Stimulated activated memory B cell treated with anti-CD40 and anti-IgM and Interleukin-4, amounts not matched to agents 10 μg/mL and 1 μg/mL and 100 μg/mL, for 72 hours (primary cell): ENCODE results near the gene DGKH.
"Not testable (repeated sequence)": the region's sequence is repeated elsewhere in the genome, so short reads cannot be mapped to it uniquely, and the experiment has no call there.

Source experiments
- ATAC-seq: fragments of 150-1000 bp; cut with Tn5 transposase; 2 replicates; pipeline ENCODE4 v1.10.0; 2021
- H3K27ac Mint-ChIP-seq: one replicate; pipeline ENCODE4 v1.8.0; 2022; ENCODE audit warnings: mild to moderate bottlenecking, mixed read lengths
- H3K27me3 Mint-ChIP-seq: one replicate; pipeline ENCODE4 v1.8.0; 2022; ENCODE audit warnings: mixed read lengths
- H3K36me3 Mint-ChIP-seq: one replicate; pipeline ENCODE4 v1.8.0; 2022; ENCODE audit warnings: mixed read lengths
- H3K4me1 Mint-ChIP-seq: one replicate; pipeline ENCODE4 v1.8.0; 2022; ENCODE audit warnings: mixed read lengths
- H3K4me3 Mint-ChIP-seq: one replicate; pipeline ENCODE4 v1.8.0; 2022; ENCODE audit warnings: mild to moderate bottlenecking, moderate library complexity, mixed read lengths
- H3K9me3 Mint-ChIP-seq: one replicate; pipeline ENCODE4 v1.8.0; 2022; ENCODE audit warnings: mixed read lengths

DGKH gene

DNA sequence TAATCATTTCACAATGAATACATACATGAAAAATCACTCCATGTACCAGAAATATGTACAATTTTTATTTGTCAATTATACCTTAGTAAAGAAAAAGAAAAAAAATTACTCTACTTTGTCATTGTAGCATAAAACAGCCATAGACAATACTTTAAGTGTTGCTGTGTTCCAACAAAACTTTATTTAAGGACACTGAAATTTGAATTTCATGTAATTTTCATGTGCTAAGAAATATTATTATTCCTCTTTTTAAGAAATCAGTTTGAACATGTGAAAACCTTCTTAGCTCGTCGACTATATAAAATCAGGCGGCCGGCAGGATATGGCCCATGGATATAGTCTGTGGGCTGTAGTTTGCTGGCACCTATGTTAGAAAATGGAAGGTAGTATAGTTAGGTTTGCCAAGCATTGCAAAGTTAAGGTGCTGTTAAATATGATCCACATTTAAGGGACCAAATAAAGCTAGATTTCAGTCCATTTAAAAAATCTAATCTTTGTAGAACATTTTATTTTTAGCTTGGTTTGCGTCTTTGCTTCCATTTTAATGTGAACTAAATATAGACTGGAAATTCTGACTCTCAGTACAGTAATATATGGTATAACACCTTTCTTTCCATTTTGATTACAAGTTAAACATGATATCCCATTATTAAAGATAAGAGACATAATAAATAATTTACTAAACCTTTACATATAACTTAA is 6.5 kb downstream of the DGKH start:
- Mint-ChIP-seq H3K4me1 (no peaks in the 10 kb centered on the region), H3K27ac (no peak overlapping the region), H3K9me3 (no peaks in the 10 kb centered on the region), H3K4me3 (no peak overlapping the region), H3K36me3 (no peaks in the 10 kb centered on the region), H3K27me3 (peaks cover 23% of the 10 kb centered on the region)
- no peak for ATAC-seq

DNA sequence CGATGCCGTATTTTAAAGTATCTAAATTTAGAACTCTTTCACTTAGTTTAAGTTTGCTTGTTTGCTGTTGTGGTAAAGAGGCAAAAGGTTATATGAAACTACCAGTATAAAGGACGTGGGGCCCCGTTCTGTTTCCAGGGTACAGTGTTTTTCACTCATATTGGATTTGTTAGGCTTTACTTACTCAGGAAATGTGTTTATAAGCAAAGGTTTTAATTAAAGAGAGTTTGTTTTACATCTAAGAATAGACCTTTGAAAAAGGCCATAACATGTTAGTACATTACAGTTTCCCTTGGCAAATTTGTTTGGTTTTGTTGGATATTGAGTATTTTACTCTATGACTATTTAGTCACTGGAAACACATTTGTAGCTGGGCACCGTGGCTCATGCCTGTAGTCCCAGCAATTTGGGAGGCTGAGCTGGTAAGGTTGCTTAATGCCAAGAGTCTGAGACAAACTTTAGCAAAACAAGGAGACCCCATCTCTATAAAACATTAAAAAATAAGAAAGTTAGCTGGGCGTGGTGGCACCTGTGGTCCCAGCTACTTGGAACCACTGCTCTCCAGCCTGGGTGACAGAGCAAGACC is 7.1 kb downstream of the DGKH start:
- Mint-ChIP-seq H3K9me3 (no peaks in the 10 kb centered on the region), H3K27me3 (peaks cover 23% of the 10 kb centered on the region), H3K27ac (no peak overlapping the region), H3K4me3 (no peak overlapping the region), H3K36me3 (no peaks in the 10 kb centered on the region), H3K4me1 (no peaks in the 10 kb centered on the region)
- ATAC-seq = no peak

DNA sequence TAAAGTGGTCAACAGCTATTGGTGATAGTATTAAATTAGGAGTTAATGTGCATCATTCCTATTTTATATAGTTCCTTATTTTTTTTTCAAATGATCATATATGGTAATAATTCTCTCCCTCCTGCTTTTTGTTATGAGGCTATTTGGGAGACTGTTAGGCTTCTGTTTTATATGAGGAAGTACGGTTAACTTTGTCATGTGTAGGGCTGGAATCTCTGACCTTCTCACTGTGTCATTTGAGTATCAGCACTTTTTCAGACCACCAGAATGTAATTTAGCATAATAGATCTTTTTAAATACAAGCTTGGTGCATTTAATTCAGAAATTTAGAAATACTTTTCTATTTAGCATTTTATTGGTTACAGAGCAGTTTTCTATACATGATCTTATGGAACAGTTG is 7.7 kb downstream of the DGKH start:
- Mint-ChIP-seq H3K9me3 (no peaks in the 10 kb centered on the region), H3K4me1 (no peaks in the 10 kb centered on the region), H3K27ac (no peak overlapping the region), H3K27me3 (peaks cover 19% of the 10 kb centered on the region), H3K36me3 (no peaks in the 10 kb centered on the region), H3K4me3 (no peak overlapping the region)
- ATAC-seq = no peak

DNA sequence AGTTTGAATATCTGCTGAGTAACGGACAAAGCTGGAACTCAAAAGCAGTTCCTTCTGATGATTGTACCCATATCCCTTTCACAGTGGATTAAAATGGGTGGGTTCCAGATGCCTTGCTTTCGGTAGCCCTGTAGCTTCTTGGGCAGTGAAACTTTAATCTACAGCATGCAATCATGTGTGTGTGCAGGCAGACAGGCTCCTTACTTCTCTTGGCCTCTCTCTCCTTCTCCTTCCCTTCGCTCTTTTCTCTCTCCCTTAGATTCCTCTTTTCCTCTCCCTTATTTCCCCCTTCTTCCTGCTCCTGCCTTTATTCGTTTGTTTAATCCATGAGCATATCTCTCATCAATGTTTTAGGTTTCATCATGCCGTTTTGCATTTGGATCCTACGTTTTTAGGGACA is 8.1 kb downstream of the DGKH start:
- Mint-ChIP-seq H3K36me3 (no peaks in the 10 kb centered on the region), H3K4me1 (no peaks in the 10 kb centered on the region), H3K27ac (no peak overlapping the region), H3K27me3 (peaks cover 18% of the 10 kb centered on the region), H3K4me3 (no peak overlapping the region), H3K9me3 (no peaks in the 10 kb centered on the region)
- ATAC-seq = no peak

DNA sequence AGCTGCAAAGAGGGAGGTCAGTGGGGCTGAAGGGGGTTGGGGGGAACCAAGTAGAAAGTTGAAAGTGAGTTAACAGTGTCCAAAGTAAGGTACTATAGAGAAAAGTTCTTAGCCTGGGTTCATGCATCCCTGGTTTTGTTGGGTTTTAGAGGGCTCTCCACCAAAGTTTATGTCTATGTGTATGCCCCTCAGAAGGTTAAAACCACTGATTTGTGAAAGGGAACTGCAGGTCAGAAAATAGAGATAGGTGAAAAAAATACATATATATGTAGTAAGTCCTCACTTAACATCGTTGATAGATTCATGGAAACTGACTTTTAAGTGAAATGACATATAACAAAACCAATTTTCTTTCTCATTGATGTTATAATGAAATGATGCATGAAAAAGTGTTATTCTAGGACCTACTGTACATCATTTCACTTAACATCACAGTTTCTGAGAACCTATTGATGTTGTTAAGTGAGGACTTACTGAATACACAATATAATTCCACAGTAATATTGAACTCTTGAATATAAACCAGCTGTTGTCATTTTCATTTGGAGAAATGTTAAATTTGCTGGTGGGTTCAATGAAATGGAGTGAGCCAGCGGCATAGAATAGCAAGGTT is 9.6 kb downstream of the DGKH start:
- no peak for ATAC-seq
- H3K4me3 Mint-ChIP-seq = no peak overlapping the region
- no peaks in the 10 kb centered on the region for H3K9me3 Mint-ChIP-seq
- H3K36me3 Mint-ChIP-seq = no peaks in the 10 kb centered on the region
- H3K4me1 Mint-ChIP-seq = no peaks in the 10 kb centered on the region
- peaks cover 18% of the 10 kb centered on the region for H3K27me3 Mint-ChIP-seq
- H3K27ac Mint-ChIP-seq = no peak overlapping the region

DNA sequence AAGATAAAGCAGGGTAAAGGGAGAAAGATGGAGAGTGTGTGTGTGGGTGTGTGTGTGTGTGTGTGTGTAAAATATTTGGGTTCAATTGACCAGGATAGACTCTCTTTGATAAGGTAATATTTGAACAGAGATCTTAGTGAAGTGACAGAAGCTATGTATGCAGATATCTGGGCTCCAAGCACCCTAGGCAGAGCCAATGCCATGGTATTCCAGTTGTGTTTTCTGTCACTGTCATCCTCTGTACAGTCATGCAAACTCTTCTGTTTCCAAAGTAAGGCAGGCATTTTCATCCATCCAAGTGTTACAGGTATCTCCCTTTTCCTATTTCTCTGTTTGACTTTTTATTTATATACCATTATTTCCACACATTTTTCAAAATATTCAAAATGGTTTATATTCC is 13.5 kb downstream of the DGKH start:
- H3K9me3 Mint-ChIP-seq = no peaks in the 10 kb centered on the region
- no peaks in the 10 kb centered on the region for H3K36me3 Mint-ChIP-seq
- H3K27ac Mint-ChIP-seq = no peak overlapping the region
- no peaks in the 10 kb centered on the region for H3K4me1 Mint-ChIP-seq
- peaks cover 22% of the 10 kb centered on the region for H3K27me3 Mint-ChIP-seq
- no peak for ATAC-seq
- H3K4me3 Mint-ChIP-seq = no peak overlapping the region

DNA sequence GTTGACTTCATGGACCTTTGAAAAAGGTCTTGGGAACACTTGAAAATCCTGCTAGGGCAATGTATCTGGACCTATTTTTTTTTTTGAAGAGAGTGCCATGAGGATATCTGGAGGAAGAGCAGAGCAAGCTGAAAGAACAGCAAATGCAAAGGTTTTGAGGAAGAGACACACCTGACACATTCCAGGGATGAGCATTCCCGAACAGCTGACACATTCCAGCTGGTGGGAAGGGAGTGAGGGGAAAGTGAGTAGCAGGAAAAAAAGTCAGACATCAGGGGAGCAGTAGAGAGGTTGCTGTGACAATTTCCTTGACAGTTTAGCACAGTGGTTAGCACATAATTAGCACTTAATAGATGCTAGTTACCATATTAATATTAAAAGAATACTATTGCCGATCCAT is 14.7 kb downstream of the DGKH start:
- Mint-ChIP-seq H3K4me3 (no peak overlapping the region), H3K9me3 (no peaks in the 10 kb centered on the region), H3K27me3 (peaks cover 22% of the 10 kb centered on the region), H3K4me1 (no peaks in the 10 kb centered on the region), H3K27ac (no peak overlapping the region), H3K36me3 (no peaks in the 10 kb centered on the region)
- no peak for ATAC-seq

DNA sequence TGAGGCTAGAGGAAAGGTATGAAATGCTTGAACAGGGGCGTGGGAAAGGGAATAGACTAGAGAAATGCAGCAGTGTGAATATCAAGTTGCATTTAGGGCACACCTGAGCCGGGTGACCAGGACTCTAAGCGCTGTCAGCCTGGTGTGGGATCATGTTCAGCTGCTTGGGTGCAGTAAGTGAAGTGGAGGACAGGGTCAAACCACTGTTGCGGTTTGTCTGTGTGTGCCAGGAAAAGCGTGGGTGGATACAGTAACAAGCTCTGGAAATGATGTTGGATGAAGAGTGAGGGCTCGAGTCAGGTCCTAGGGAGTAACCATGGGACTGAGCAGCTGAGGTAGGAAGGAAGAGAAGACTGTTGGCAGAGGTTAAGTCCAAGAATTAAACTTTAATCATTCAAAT is 15.8 kb downstream of the DGKH start:
- no peak for ATAC-seq
- Mint-ChIP-seq H3K36me3 (no peaks in the 10 kb centered on the region), H3K27me3 (peaks cover 22% of the 10 kb centered on the region), H3K9me3 (no peaks in the 10 kb centered on the region), H3K4me3 (no peak overlapping the region), H3K4me1 (no peaks in the 10 kb centered on the region), H3K27ac (no peak overlapping the region)

DNA sequence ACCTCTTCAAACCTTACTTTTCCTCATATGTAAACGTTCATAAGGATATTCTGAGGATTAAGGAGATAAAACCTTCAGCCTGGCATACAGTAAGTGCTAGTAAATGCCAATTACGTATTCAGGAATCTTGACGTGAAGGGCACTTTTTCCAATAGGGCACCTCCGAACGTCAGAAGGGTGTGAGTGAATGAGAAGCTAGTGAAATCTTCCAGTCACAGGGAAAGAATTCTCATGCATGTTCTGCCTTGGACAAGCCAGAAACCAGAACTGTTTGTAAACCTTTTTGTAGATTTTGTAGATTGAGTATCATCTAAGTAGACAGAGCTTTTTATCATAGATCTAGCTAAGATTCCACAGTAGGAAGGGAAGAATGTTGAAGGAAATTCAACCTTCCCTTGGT is 16.5 kb downstream of the DGKH start:
- peaks cover 22% of the 10 kb centered on the region for H3K27me3 Mint-ChIP-seq
- H3K27ac Mint-ChIP-seq = no peak overlapping the region
- H3K4me3 Mint-ChIP-seq = no peak overlapping the region
- ATAC-seq = no peak
- H3K4me1 Mint-ChIP-seq = no peaks in the 10 kb centered on the region
- H3K36me3 Mint-ChIP-seq = no peaks in the 10 kb centered on the region
- H3K9me3 Mint-ChIP-seq = no peaks in the 10 kb centered on the region

DNA sequence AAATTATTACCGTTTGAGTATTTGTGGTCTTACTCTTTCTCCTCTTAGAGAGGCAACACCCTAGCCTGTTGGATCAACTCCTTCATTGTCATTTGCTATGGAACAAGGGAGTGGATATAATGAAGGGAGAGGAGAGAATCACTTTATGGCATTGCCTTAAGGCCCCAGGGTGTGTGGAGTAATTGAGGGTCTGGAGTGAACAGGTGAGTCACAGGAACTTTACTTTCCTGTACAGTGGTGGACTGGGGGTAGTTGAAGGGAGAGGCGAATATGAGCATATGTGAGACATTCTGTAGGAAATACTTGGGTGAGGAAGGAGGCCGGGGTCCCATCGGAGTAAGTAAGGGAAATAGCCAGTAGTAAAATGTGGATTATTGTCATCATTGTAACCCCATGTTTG is 17.0 kb downstream of the DGKH start:
- no peak for ATAC-seq
- Mint-ChIP-seq H3K4me3 (no peak overlapping the region), H3K27me3 (peaks cover 22% of the 10 kb centered on the region), H3K9me3 (no peaks in the 10 kb centered on the region), H3K4me1 (no peaks in the 10 kb centered on the region), H3K36me3 (no peaks in the 10 kb centered on the region), H3K27ac (no peak overlapping the region)

DNA sequence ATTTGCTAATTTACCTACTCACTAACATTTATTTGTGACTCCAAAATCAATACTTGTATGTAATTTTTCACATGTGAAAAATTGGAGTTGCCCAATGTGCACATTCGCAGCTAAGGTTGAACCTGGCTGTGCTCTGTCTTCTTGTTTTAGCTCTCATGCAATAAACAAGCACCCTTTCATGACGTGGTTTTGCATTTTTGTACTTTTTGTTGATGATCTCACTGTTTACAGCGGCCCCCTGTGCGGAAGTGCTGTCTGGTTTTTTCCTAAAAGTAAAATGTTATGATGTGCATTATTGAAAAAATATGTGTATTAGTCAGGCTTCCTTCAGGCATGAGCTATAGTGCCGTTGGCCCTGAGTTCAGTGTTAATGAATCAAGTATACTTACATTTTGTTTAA is 18.1 kb downstream of the DGKH start:
- Mint-ChIP-seq H3K4me1 (no peaks in the 10 kb centered on the region), H3K36me3 (no peaks in the 10 kb centered on the region), H3K9me3 (no peaks in the 10 kb centered on the region), H3K4me3 (no peak overlapping the region), H3K27me3 (peaks cover 19% of the 10 kb centered on the region), H3K27ac (no peak overlapping the region)
- no peak for ATAC-seq

DNA sequence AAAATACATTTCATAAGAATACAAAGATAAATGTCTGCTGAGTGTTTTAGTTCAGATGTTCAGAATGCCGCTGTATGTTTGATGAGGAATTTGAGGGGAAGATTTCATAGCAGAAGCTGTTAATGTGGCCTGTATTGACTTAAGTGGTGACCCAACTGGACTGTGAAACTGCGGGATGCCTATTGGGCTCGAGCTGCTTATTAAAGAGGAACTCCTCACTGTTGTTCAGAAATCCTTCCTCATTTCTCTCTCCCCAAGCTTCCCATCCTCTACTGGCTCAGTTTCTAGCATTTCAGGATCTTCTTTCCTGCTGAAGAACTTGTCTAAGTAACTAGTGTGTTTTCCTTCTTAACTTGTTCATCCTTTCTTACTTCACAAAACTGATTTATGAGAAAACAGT is 20.4 kb downstream of the DGKH start:
- H3K27ac Mint-ChIP-seq = no peak overlapping the region
- no peaks in the 10 kb centered on the region for H3K36me3 Mint-ChIP-seq
- H3K4me3 Mint-ChIP-seq = no peak overlapping the region
- ATAC-seq = no peak
- no peaks in the 10 kb centered on the region for H3K9me3 Mint-ChIP-seq
- no peaks in the 10 kb centered on the region for H3K27me3 Mint-ChIP-seq
- H3K4me1 Mint-ChIP-seq = no peaks in the 10 kb centered on the region

DNA sequence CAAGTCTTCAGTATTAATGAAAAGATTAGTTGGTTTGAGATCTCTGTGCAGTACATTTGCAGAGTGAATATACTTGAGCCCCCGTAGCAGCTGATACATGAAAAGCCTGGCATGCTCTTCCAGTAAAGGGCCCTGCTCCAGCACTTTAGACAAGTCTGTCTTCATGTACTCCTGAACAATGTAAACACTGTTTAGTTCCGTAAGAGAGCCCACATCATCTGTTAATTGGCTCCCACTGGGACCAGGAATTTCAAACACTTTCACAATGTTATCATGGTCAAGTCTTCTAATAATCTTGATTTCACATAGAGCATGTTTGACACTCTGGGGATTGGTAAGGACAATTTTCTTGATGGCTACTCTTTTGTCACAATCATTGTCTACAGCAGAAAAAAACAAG is 22.2 kb downstream of the DGKH start:
- H3K27ac Mint-ChIP-seq, ATAC-seq, H3K9me3 Mint-ChIP-seq, H3K4me3 Mint-ChIP-seq, H3K4me1 Mint-ChIP-seq, H3K27me3 Mint-ChIP-seq, H3K36me3 Mint-ChIP-seq: not testable (repeated sequence)

DNA sequence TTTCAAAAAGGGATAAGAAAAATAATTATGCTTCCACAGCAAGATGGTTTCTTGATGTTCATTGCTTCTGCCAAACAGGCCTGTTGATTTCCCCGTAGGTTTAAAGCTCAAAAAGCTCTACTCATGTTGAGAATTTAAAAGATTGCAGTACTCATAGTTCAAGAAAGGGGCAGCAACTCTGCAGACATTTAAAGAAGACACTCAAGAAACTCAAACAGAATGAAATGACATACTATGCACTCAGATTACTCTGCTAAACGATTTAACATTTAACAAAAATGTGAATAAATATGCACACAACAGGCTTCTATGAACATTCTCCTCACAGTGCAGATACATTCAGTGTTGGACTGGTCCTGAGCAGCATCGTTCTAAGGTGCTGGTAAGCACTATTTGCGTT is 22.7 kb downstream of the DGKH start:
- H3K4me1 Mint-ChIP-seq, H3K27ac Mint-ChIP-seq, H3K27me3 Mint-ChIP-seq, H3K4me3 Mint-ChIP-seq, ATAC-seq, H3K9me3 Mint-ChIP-seq, H3K36me3 Mint-ChIP-seq: not testable (repeated sequence)

DNA sequence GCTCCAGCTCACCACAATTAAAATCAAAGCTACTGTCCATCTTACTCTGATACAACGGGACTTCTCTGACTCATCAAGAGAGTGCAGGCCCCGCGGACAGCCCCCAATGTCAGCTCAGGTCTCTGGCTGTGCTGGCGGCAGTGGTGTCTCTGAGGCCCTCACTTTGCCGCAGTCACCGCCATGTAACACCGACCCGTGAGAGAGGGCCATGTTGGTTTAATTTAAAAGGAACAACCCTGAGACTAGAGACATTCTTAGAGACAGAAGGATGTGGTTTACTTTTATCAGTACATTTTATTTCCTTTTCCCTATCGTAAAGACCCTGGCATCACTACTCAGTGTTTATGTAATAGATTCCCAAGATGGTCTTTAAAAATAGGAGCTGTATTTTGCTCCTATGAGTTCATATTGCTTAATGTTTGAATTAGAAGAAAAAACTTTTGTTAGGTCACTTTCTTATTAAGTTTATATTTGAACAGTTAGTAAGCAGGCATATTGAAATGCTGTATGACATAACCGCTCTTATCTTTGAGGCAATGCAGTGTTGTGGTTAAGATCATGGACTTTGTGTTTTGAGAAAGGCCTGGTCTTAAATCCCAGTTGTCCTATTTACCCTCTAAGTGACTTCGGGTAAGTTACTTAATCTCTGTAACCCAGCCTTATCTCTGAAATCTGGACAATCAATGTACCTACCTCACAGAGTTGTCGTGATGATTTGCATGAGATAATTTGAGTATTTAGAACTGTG is 23.4 kb downstream of the DGKH start:
- no peak for ATAC-seq
- Mint-ChIP-seq H3K4me1 (no peaks in the 10 kb centered on the region), H3K4me3 (no peak overlapping the region), H3K36me3 (no peaks in the 10 kb centered on the region), H3K9me3 (no peaks in the 10 kb centered on the region), H3K27ac (no peak overlapping the region), H3K27me3 (no peaks in the 10 kb centered on the region)

DNA sequence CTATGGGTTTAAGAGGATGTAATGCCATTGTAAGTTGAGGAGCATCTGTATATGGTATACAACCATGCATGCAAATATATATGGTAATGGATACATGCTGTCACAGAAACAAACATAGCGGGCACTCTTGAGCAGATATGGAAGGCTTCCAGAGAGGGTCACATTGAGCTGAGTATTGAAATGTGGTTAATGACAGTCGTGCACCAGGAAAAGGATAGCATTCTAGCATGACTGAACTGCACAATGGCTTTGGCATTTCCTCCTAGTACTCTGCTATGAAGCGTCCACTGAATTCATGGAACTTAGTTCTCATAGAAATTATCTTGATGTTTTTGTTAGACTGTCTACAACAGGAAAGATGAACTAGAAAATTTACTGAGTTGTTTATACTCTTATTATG is 25.2 kb downstream of the DGKH start:
- H3K4me3 Mint-ChIP-seq = no peak overlapping the region
- H3K27me3 Mint-ChIP-seq = no peaks in the 10 kb centered on the region
- no peaks in the 10 kb centered on the region for H3K4me1 Mint-ChIP-seq
- no peaks in the 10 kb centered on the region for H3K9me3 Mint-ChIP-seq
- no peak overlapping the region for H3K27ac Mint-ChIP-seq
- no peaks in the 10 kb centered on the region for H3K36me3 Mint-ChIP-seq
- ATAC-seq = no peak
